IPS-20b (cell line): ENCODE results near the gene GUCY2C.
"Not testable (repeated sequence)": the region's sequence is repeated elsewhere in the genome, so short reads cannot be mapped to it uniquely, and the experiment has no call there.

ENCODE experiments used
- H3K27ac ChIP-seq: one replicate; pipeline ENCODE4 v1.5.1; 2013; ENCODE audit warnings: low read length
- H3K27me3 ChIP-seq: 2 replicates; pipeline ENCODE4 v1.6.1; 2013; ENCODE audit warnings: mild to moderate bottlenecking, low read length, inconsistent platforms; ENCODE audit not compliant: insufficient read depth
- H3K36me3 ChIP-seq: 2 replicates; pipeline ENCODE4 v1.6.1; 2013; ENCODE audit warnings: low read depth, mild to moderate bottlenecking, inconsistent platforms, low read length, moderate library complexity; ENCODE audit not compliant: insufficient read depth
- H3K4me1 ChIP-seq: 2 replicates; pipeline ENCODE4 v1.6.1; 2013; ENCODE audit warnings: mild to moderate bottlenecking, control low read depth, inconsistent platforms, low read length, moderate library complexity; ENCODE audit not compliant: insufficient read depth
- H3K4me3 ChIP-seq: 2 replicates; pipeline ENCODE4 v1.5.1; 2013; ENCODE audit warnings: mild to moderate bottlenecking, low read length, inconsistent platforms
- H3K9ac ChIP-seq: 2 replicates; pipeline ENCODE4 v1.6.1; 2013; ENCODE audit warnings: low read depth, mild to moderate bottlenecking, inconsistent platforms, low read length, moderate library complexity
- H3K9me3 ChIP-seq: 2 replicates; pipeline ENCODE4 v1.6.1; 2013; ENCODE audit warnings: mild to moderate bottlenecking, low read depth, low read length, inconsistent platforms; ENCODE audit not compliant: insufficient read depth

The GUCY2C gene

GRCh38 chr12:14701809-14702568 lies 5.6 kb upstream of the GUCY2C start:
- H3K9me3 ChIP-seq, result no peaks in the 10 kb centered on the region
- H3K36me3 ChIP-seq, result peaks cover 55% of the 10 kb centered on the region
- H3K9ac ChIP-seq, result no peak overlapping the region

GRCh38 chr12:14700935-14701334 lies 4.5 kb upstream of the GUCY2C start:
- H3K9ac ChIP-seq, result no peak overlapping the region
- H3K36me3 ChIP-seq, result peaks cover 62% of the 10 kb centered on the region
- no peak overlapping the region for H3K4me3 ChIP-seq
- H3K27me3 ChIP-seq, result no peaks in the 10 kb centered on the region
- H3K27ac ChIP-seq, result no peak overlapping the region
- H3K9me3 ChIP-seq, result no peaks in the 10 kb centered on the region
- peaks cover 5% of the 10 kb centered on the region; the same call in 1 of the 2 replicates for H3K4me1 ChIP-seq

More at GRCh38 chr12:14701809-14702568, 5.6 kb upstream of the GUCY2C start:
- Histone ChIP-seq H3K27ac (no peak overlapping the region), H3K27me3 (no peaks in the 10 kb centered on the region), H3K4me3 (no peak overlapping the region), H3K4me1 (peaks cover 5% of the 10 kb centered on the region; the same call in 1 of the 2 replicates)

GRCh38 chr12:14699923-14700322 lies 3.5 kb upstream of the GUCY2C start:
- Histone ChIP-seq H3K27ac (no peak overlapping the region), H3K9ac (no peak overlapping the region), H3K9me3 (no peaks in the 10 kb centered on the region), H3K27me3 (no peaks in the 10 kb centered on the region), H3K36me3 (peaks cover 62% of the 10 kb centered on the region), H3K4me3 (no peak overlapping the region), H3K4me1 (peaks cover 3% of the 10 kb centered on the region; the same call in 1 of the 2 replicates)

- H3K4me1 ChIP-seq, result no peaks in the 10 kb centered on the region
- H3K9ac ChIP-seq, result no peak overlapping the region
- no peak overlapping the region for H3K27ac ChIP-seq
- no peaks in the 10 kb centered on the region for H3K27me3 ChIP-seq
- H3K36me3 ChIP-seq, result peaks cover 49% of the 10 kb centered on the region
- no peak overlapping the region for H3K4me3 ChIP-seq
- no peaks in the 10 kb centered on the region for H3K9me3 ChIP-seq
Measured at GRCh38 chr12:14698555-14698954, 2.2 kb upstream of the GUCY2C start.

- no peak overlapping the region for H3K9ac ChIP-seq
- H3K9me3 ChIP-seq, result no peaks in the 10 kb centered on the region
- no peak overlapping the region for H3K27ac ChIP-seq
- H3K36me3 ChIP-seq, result peaks cover 20% of the 10 kb centered on the region; the same call in 1 of the 2 replicates
- peaks cover 6% of the 10 kb centered on the region; the same call in 1 of the 2 replicates for H3K4me1 ChIP-seq
- H3K27me3 ChIP-seq, result no peaks in the 10 kb centered on the region
- H3K4me3 ChIP-seq, result no peak overlapping the region
Measured at GRCh38 chr12:14695715-14696141, 671 bp downstream of the GUCY2C start.

- peaks cover 6% of the 10 kb centered on the region; the same call in 1 of the 2 replicates for H3K4me1 ChIP-seq
- no peaks in the 10 kb centered on the region for H3K9me3 ChIP-seq
- H3K4me3 ChIP-seq, result no peak overlapping the region
- no peak overlapping the region for H3K9ac ChIP-seq
- no peak overlapping the region for H3K27ac ChIP-seq
- H3K27me3 ChIP-seq, result no peaks in the 10 kb centered on the region
- peaks cover 13% of the 10 kb centered on the region; the same call in 1 of the 2 replicates for H3K36me3 ChIP-seq
Measured at GRCh38 chr12:14694970-14695369, 1.4 kb downstream of the GUCY2C start.

GRCh38 chr12:14694145-14694714 lies 2.2 kb downstream of the GUCY2C start:
- peaks cover 6% of the 10 kb centered on the region; the same call in 1 of the 2 replicates for H3K4me1 ChIP-seq
- no peak overlapping the region for H3K9ac ChIP-seq
- H3K4me3 ChIP-seq, result no peak overlapping the region
- H3K36me3 ChIP-seq, result peaks cover 11% of the 10 kb centered on the region; the same call in 1 of the 2 replicates
- H3K9me3 ChIP-seq, result no peaks in the 10 kb centered on the region
- H3K27ac ChIP-seq, result no peak overlapping the region
- no peaks in the 10 kb centered on the region for H3K27me3 ChIP-seq

GRCh38 chr12:14693116-14693515 lies 3.3 kb downstream of the GUCY2C start:
- H3K36me3 ChIP-seq, result peaks cover 11% of the 10 kb centered on the region; the same call in 1 of the 2 replicates
- no peaks in the 10 kb centered on the region for H3K27me3 ChIP-seq
- no peaks in the 10 kb centered on the region for H3K9me3 ChIP-seq
- no peak overlapping the region for H3K9ac ChIP-seq
- peaks cover 6% of the 10 kb centered on the region; the same call in 1 of the 2 replicates for H3K4me1 ChIP-seq
- H3K4me3 ChIP-seq, result no peak overlapping the region
- no peak overlapping the region for H3K27ac ChIP-seq

GRCh38 chr12:14691560-14691959 lies 4.8 kb downstream of the GUCY2C start:
- H3K27me3 ChIP-seq, result peaks cover 5% of the 10 kb centered on the region; the same call in 1 of the 2 replicates
- peaks cover 6% of the 10 kb centered on the region; the same call in 1 of the 2 replicates for H3K4me1 ChIP-seq
- H3K9ac ChIP-seq, result no peak overlapping the region

GRCh38 chr12:14689996-14690395 lies 6.4 kb downstream of the GUCY2C start:
- Histone ChIP-seq H3K9me3 (no peaks in the 10 kb centered on the region), H3K27me3 (peaks cover 21% of the 10 kb centered on the region), H3K9ac (no peak overlapping the region), H3K4me3 (no peak overlapping the region), H3K36me3 (no peaks in the 10 kb centered on the region), H3K27ac (no peak overlapping the region), H3K4me1 (peaks cover 6% of the 10 kb centered on the region; the same call in 1 of the 2 replicates)

More at GRCh38 chr12:14691560-14691959, 4.8 kb downstream of the GUCY2C start:
- H3K9me3 ChIP-seq, result no peaks in the 10 kb centered on the region
- H3K36me3 ChIP-seq, result peaks cover 11% of the 10 kb centered on the region; the same call in 1 of the 2 replicates
- no peak overlapping the region for H3K27ac ChIP-seq
- H3K4me3 ChIP-seq, result no peak overlapping the region

- Histone ChIP-seq H3K9ac (no peak overlapping the region), H3K4me3 (no peak overlapping the region), H3K9me3 (no peaks in the 10 kb centered on the region), H3K4me1 (peaks cover 6% of the 10 kb centered on the region; the same call in 1 of the 2 replicates), H3K27me3 (peaks cover 29% of the 10 kb centered on the region), H3K27ac (no peak overlapping the region), H3K36me3 (no peaks in the 10 kb centered on the region)
Measured at GRCh38 chr12:14689144-14689543, 7.3 kb downstream of the GUCY2C start.

GRCh38 chr12:14682231-14682630 lies 14.2 kb downstream of the GUCY2C start:
- not testable (repeated sequence) for H3K4me3 ChIP-seq, H3K9me3 ChIP-seq, H3K36me3 ChIP-seq, H3K27ac ChIP-seq, H3K4me1 ChIP-seq, H3K9ac ChIP-seq
- H3K27me3 ChIP-seq, result peaks cover 54% of the 10 kb centered on the region
